Nephron (organoid): ENCODE results near the gene FAM131A.

ENCODE experiments used
- H3K27ac Mint-ChIP-seq, 3 experiments: 2 replicates each; pipeline ENCODE4 v1.8.0; 2020; ENCODE audit warnings: mixed read lengths in 3 of 3, mild to moderate bottlenecking in 2 of 3, moderate library complexity in 1 of 3
- H3K27me3 Mint-ChIP-seq: 2 replicates; pipeline ENCODE4 v1.8.0; 2021; ENCODE audit warnings: low read depth, mild to moderate bottlenecking, moderate library complexity, mixed read lengths
- H3K36me3 Mint-ChIP-seq: 2 replicates; pipeline ENCODE4 v1.8.0; 2020; ENCODE audit warnings: low read depth, mixed read lengths
- H3K4me1 Mint-ChIP-seq: 2 replicates; pipeline ENCODE4 v1.8.0; 2020; ENCODE audit warnings: mixed read lengths
- H3K4me3 Mint-ChIP-seq, 3 experiments: 2 replicates each; pipeline ENCODE4 v1.8.0; 2020; ENCODE audit warnings: mild to moderate bottlenecking in 3 of 3, mixed read lengths in 3 of 3, moderate library complexity in 2 of 3
- H3K9me3 Mint-ChIP-seq: 2 replicates; pipeline ENCODE4 v1.8.0; 2020; ENCODE audit warnings: mixed read lengths
- CTCF ChIP-seq, 3 experiments: fragments of 200-600 bp; sonication (generic); IDR thresholded peaks; one replicate each; pipeline ENCODE4 v1.5.0; 2021; ENCODE audit warnings: antibody characterized with exemption in 3 of 3; ENCODE audit not compliant: unreplicated experiment in 3 of 3

The FAM131A gene

GRCh38 chr3:184333700-184334099 is 3.7 kb upstream of the FAM131A start:
- Mint-ChIP-seq H3K36me3 (peaks cover 46% of the 10 kb centered on the region), H3K27ac (peak overlapping the region; percentile 13 to 40 (median 15)), H3K4me1 (peaks cover 22% of the 10 kb centered on the region), H3K9me3 (no peaks in the 10 kb centered on the region), H3K4me3 (peak overlapping the region; percentile 43 to 63 (median 59)), H3K27me3 (peaks cover 3% of the 10 kb centered on the region)
- no peak for TF ChIP-seq CTCF (IDR thresholded peaks at IDR 0.05; ENCODE audit: unreplicated experiment in 3 of 3)

GRCh38 chr3:184334470-184335158 is 2.8 kb upstream of the FAM131A start:
- H3K9me3 Mint-ChIP-seq, result no peaks in the 10 kb centered on the region
- peaks cover 37% of the 10 kb centered on the region for H3K36me3 Mint-ChIP-seq
- peak overlapping the region; percentile 59 to 64 (median 63) for H3K4me3 Mint-ChIP-seq
- peaks cover 27% of the 10 kb centered on the region for H3K4me1 Mint-ChIP-seq
- H3K27me3 Mint-ChIP-seq, result peaks cover 3% of the 10 kb centered on the region
- no peak for TF ChIP-seq CTCF (IDR thresholded peaks at IDR 0.05; ENCODE audit: unreplicated experiment in 3 of 3)
- peak overlapping the region; percentile 4 to 40 (median 15) for H3K27ac Mint-ChIP-seq

- peaks cover 27% of the 10 kb centered on the region for H3K4me1 Mint-ChIP-seq
- H3K4me3 Mint-ChIP-seq, result peak overlapping the region; percentile 91 to 94 (median 93)
- H3K36me3 Mint-ChIP-seq, result peaks cover 33% of the 10 kb centered on the region
- H3K27ac Mint-ChIP-seq, result peak overlapping the region; percentile 78 to 89 (median 88)
- TF ChIP-seq CTCF (IDR thresholded peaks at IDR 0.05; ENCODE audit: unreplicated experiment in 3 of 3), result no peak
- no peaks in the 10 kb centered on the region for H3K9me3 Mint-ChIP-seq
- peaks cover 3% of the 10 kb centered on the region for H3K27me3 Mint-ChIP-seq
Observed at GRCh38 chr3:184335291-184335660, 2.1 kb upstream of the FAM131A start.

GRCh38 chr3:184335661-184336546 is 1.5 kb upstream of the FAM131A start:
- peaks cover 27% of the 10 kb centered on the region for H3K4me1 Mint-ChIP-seq
- H3K27me3 Mint-ChIP-seq, result peaks cover 3% of the 10 kb centered on the region
- no peaks in the 10 kb centered on the region for H3K9me3 Mint-ChIP-seq
- peaks cover 34% of the 10 kb centered on the region for H3K36me3 Mint-ChIP-seq
- peak overlapping the region; percentile 89 to 96 (median 90) for H3K27ac Mint-ChIP-seq
- H3K4me3 Mint-ChIP-seq, result peak overlapping the region; percentile 91 to 94 (median 93)
- no peak for TF ChIP-seq CTCF (IDR thresholded peaks at IDR 0.05; ENCODE audit: unreplicated experiment in 3 of 3)

- no peaks in the 10 kb centered on the region for H3K9me3 Mint-ChIP-seq
- no peak for TF ChIP-seq CTCF (IDR thresholded peaks at IDR 0.05; ENCODE audit: unreplicated experiment in 3 of 3)
- H3K4me1 Mint-ChIP-seq, result peaks cover 27% of the 10 kb centered on the region
- H3K36me3 Mint-ChIP-seq, result peaks cover 26% of the 10 kb centered on the region
- H3K27ac Mint-ChIP-seq, result peak overlapping the region; percentile 89 to 96 (median 90)
- H3K4me3 Mint-ChIP-seq, result peak overlapping the region; percentile 91 to 94 (median 93)
- peaks cover 3% of the 10 kb centered on the region for H3K27me3 Mint-ChIP-seq
Observed at GRCh38 chr3:184336547-184337398, 627 bp upstream of the FAM131A start.
